GM19463 (cell line): ENCODE results near the gene SORBS1.

Experiments used
- ATAC-seq: cut with Tn5 transposase; IDR thresholded peaks from one replicate; pipeline ENCODE4 v1.9.1; 2021; ENCODE audit warnings: mild to moderate bottlenecking, moderate library complexity; ENCODE audit not compliant: unreplicated experiment

The SORBS1 gene

DNA sequence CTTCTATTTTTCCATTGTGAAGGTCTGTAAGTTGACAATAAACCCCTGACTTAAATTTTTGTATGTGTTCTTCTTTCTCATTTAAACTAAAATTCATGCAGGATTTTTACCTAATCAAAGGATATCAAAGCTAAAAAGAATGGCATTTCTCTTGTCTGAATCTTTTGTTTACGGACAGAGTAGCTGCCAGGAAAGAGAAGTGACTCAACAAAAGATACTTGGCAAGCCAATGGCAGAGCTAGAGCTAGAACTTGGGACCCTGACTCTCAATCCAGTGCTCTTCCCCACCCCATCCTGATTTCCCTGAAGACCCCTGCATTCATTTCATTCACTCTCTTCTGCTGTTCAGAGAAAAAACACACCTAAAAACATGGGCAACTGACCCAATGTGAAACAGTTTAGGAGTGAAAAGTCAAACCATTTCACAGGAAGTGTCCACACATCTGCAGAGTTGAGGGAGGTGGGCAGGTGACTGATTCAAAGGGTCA is 230.2 kb downstream of the SORBS1 start:
- no peak for ATAC-seq

DNA sequence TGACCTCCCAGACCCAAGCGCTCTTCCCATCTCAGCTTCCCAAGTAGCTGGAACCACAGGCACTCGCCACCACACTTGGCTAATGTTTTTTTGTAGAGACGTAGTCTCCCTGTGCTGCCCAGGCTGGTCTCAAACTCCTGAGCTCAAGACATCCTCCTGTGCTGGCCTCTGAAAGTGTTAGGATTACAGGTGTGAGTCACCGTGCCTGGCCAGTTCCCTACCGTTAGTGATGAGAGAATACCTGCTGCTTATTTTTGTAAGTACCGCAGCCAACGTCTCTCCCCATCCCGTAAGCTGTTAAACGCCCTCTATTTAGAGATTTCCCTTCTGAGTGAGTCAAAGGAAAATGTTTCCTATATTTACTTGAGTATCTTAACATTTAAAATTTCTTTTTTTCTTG is 231.9 kb downstream of the SORBS1 start:
- no peak for ATAC-seq

DNA sequence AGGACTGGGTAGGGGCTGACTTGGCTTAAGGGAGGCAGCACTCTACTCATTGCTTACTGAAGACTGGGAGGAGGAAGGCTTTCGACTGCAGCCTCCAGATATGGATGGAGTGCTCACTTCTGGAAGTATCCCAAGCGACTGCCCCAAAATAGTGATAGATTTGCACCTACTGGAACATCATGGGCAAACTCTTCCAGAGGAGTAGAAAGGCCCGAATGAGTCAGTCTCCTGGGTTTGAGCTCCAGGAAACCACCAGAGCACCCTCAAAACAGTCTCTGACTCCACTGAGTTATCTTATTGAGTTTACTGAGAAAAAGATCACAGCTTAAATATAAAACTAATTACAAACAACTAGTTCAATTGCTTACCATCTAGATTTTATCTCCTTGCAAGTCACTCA is 233.2 kb downstream of the SORBS1 start:
- ATAC-seq, result no peak

DNA sequence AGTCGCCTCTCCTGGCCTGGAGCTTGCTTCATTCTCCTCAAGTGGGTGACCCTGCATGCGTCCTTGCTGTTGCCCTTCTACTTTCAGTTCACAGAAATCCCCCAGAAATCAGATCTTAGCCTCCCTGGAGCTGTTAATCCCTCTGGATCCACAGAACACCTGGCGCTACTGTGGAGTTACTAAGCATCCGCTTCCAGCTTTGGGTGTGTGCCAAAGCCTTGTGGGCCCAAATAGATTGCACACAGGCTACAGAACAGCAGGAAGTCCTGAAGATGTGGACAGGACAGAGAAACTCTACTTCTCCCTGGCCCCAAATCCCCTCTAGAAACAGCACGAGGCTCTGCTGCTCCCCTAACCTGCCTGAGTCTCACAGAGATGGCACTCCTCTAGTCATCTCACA is 233.8 kb downstream of the SORBS1 start:
- ATAC-seq, result no peak

DNA sequence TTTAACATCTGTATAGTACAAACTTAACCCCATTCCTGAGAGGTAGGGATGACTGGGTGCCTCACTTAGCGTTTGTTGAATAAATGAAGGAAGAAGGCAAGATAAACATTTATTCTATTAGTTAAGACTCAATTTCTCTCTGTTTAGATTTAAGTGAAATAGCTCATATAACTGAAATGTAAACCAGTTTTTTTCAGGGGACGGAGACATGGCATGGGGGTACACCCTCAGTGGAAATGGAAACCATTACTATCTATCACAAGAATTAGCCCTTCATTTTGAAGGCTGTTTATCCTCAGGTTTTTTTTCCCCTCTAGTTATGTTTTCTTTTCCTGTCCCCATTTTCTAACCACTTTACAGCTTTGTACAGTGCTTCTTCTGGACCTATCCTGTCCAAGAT is 234.8 kb downstream of the SORBS1 start:
- ATAC-seq, result no peak

DNA sequence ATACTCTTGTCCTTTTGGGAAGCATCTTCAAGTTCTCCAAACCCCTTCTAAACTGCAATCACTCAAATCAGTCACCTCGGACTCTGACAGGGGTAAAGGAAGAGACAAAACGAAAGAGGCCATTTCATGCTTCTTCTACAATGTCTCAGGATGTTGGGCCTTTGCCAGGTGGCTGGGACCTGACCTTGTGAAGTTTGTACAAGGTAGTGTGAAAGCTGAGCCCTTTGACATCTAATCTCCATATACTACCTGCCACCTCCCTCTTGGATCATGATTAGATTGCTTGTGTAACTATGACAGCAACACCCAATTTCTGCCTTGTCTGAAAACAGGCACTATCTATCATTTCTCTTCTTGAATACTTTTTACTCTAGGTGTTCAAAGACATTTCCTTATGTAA is 235.3 kb downstream of the SORBS1 start:
- ATAC-seq, result no peak

DNA sequence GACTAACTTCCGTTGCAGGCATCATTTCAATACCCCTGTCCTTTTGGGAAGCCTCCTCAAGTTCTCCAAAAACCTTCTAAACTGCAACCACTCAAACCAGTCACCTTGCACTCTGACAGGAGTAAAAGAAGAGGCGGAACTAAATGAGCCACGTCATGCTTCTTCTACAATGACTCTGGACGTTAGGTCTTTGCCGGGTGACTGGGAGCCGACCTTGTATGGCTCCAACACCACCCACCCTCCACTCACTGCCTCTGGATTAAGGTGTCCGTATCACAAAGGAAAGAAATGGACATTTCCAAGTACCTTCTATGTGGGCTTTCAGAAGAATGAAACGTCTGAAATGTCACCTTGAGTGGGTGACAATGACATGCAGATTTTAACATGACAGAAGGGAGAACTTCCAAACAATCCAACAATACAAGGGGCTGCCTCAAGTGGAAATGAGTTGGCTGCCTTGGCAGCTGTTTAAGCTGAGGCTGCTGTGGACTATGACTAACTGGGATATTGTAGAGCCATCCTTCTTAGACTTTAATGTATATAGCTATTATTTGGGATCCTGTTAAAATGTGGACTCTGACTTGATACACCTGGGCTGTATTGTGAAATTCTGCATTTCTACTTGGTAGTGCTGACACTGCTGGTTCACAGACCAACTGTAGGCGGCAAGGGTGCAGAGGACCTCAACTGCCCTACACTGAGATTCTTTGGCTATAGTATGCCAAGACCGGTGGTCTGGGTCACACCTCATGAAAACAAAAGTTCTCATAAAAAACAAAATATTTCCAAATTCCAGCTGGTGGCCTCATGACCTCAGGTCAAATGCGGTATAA is 236.5 kb downstream of the SORBS1 start:
- no peak for ATAC-seq

DNA sequence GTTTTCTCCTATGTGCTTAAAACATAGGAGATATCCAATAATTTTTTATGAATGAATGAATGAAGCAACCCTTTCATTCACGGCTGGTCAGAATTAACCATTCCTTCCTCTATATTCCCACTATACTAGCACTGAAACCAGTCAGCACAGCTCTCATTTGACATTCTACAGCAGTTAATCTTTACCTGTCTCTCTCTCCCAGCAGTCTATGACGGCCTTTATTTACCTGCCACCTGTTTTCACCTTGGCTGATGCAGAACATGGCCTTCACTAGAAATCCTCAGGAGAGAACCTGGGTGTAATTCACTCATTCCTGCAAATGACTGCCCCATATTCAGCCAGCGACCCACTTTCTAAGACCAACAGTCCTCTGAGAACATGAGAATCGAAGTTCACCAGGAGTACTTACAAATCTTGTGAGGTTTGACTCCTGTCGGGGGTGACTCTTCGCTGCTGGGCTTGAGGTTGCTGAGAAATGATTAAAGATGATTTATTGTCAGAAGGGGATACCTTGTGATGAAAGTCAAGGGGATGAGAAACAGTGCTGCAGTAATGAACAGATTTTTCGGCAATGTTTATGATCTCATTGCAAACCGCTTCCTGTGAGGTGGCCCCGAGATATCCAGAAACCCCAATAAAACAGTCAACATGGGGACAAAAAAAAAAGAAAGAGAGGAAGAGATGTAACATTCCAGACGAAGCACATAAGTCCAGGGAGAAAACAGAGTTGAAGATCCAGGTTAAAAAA is 239.4 kb downstream of the SORBS1 start:
- ATAC-seq, result no peak

DNA sequence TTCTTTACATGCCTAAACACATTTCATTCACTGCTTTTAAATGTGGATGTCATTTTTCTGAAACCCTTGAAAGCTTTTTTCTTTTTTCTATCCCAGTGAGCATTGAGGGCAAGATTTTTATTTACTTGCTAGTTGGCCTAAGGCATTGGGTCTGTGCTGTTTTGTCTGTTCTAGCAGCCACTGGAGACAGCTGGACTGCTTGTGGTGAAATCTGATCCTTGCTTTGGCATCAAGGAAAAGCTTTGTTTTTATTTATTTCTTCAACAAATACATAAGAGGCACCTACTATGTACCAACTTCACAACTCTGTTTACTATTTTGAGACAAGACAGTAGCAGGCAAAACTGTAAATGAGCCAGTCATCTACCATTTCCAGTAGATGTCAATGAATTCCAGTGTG is 241.9 kb downstream of the SORBS1 start:
- no peak for ATAC-seq

DNA sequence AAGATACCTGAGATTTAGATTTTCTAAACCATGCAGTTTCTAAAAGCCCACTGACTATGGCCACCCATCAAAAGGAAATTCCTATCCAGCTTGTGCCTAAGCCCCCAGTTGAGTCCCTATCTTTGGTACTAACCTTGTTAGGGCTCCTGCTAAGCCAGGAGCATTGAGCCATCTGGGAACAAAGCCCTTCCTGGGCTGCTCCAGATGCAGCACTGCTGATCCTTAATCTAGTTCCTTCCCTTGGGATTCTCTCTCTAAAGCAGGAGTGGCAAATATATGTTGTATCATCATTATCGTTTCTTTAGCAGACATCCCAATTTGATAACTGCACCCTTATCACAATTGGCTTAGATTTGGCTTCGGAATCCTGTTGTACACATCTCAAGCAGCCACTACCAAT is 245.7 kb downstream of the SORBS1 start:
- ATAC-seq, result no peak

DNA sequence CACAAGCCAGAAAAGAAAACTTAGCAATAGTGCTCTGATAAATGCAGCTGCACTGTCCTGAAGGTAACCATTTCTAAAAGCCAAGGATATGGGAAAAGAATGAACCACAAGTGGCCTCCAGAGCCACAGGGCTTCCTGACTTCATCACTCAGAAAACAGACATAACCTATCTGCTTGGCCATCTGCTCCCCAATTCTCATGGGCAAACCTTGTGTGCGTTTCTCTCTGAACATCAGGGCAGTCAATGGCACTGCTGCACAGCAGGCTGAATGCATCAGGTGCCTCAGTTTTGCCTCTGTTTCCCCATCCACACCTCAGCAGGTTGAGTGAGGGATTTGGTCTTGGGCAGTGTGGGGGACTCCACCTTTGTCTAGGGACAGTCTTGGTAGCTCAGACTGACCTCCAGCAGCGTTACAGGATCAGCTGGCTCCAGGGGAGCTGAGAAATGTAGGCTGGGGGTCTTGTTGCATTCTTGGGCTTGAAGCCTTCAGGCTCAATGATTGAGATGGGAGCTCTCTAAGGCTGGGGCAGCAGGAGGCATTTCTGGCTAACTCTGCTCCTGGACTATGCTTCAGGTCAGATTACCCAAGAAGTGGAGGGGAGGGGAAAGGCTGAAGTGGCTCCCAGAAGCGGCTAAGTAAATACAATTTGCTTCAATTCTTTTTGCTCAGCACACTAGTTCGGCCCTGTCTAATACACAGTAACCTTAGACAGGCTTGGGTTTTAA is 246.8 kb downstream of the SORBS1 start:
- no peak for ATAC-seq

DNA sequence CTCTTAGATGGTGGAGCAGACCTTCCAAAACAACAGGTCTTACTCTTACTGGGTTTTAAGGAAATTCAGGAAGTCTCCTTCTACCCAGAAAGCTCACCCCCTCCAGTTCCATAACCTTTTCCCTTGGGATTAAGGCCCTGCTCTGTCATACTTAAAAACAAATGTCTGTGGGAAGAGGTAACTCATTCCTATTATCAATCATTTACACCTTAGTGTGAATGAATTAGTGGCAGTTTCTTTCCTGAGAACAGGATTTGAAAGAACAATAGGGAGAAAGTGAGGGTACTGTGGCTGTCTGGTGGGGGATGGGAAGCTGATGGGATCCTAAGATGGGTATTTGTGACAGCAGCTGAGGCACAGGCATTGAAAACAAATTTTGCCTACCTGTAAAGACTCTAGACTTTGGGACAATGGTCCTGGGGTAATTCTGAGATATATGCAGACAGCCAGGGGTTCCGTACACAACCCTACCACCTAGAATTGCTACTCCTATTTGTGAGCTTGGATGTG is 248.1 kb downstream of the SORBS1 start:
- ATAC-seq, result no peak

DNA sequence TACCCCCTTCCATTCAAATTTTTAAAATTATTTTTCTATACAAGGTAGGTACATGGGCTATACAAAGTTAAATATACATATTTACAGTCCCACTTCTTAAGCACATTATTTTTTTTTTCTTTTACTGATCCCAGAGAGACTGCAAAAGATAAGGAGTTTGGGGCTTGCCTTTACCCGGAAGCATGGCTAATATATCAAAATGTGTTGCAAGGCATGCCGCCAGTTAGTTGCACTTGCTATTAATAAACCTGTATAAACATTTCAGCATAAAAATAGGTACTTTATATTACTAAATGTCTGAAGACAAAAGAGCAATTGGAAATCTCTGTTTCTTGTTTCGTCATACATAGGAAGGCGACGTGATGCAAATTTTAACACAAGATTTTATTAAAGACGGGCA is 248.9 kb downstream of the SORBS1 start:
- ATAC-seq, result no peak

DNA sequence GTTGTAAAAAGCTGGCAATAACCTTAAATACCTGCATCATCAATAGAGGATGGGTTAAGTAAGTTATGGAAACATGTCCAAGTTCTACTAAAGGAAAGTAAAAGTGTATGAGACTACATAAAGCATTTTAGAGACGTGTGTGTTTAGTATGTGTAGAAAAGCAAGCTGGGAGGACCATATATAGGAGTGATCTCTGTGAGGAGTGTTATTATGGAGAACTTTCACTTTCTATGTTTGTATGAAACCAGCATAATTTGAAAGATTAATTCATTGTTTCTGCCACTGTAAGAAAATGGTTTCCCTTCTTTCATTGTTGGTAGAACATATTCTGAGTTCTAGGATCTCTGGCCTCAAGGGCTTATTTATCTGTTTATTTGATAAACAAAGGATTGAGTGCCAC is 251.2 kb downstream of the SORBS1 start:
- peak; percentile 39 for ATAC-seq

DNA sequence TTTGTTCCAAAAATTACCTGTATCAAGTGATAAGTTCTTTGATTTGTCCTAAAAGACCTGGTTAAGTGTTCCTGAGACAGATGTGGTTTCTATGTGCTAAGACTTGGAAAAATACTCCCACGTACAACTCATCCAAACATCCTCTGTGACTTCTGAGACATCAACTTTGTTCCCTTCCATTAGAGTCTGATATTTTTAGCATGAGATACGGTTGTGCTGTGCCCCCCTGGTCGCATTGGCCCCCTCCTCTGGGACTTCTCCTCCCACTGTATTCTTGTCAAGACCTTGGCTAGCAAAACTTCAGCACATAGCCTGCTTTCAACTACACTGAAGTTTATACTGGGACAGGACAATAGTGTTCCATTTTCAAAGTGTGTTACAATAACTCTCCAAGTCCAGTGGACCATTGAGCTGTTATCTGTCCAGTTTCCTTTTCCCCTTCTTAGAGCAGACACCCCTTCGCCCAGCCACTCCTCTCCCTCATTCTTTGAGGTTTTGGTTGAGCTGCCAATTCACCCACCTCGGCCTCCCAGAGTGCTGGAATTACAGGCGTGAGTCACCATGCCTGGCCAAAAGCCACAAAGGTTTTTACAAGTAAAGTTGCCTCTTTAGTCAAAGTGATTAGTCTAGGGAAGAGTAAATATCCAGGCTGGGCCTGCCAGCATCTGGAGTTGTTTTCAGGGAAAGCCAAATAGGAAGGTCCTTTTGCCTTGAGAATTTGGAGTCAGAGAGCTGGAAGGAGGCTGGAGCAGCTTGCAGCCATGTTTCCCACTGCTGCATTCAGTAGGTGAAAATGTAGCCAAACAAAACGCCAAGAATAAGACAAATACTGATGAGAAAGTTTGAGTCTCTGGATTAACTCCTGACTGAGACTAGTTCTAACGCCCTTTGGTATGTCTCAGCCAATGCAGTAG is 252.5 kb downstream of the SORBS1 start:
- peak; percentile 51 for ATAC-seq

DNA sequence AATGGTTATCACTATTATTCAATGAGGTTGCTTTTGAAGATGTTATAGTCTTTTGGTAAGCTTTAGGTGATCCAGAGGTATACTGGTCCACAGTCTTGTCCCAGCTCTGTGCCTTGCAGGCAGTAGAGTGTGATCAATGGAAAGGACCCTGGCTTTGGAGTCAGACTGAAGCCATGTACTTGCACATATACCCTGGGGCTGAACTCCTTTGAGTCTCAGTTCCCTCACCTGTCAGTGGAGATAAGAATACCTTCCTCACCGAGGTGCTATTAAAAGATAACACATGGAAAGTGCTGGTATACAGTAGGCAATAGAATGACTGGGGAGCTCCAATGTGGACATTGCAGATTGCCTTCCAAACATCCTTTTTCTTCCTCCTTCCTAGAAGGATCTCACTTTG is 254.3 kb downstream of the SORBS1 start:
- no peak for ATAC-seq

DNA sequence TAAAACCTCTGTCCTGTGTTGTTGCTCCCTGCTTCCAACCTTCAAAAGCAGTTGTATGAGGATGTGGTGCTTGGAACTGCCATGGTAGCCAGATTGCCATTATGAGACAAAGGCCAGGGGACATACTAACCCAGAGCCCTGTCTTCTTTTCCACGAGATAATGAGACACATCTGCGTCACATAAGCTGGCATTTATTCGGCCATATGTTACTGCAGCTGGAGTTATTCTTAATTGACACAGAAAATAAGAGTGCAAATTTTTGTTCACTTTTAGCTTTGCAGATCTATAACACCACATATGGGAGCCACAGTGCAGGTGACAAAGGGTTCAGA is 254.9 kb downstream of the SORBS1 start:
- ATAC-seq, result no peak

DNA sequence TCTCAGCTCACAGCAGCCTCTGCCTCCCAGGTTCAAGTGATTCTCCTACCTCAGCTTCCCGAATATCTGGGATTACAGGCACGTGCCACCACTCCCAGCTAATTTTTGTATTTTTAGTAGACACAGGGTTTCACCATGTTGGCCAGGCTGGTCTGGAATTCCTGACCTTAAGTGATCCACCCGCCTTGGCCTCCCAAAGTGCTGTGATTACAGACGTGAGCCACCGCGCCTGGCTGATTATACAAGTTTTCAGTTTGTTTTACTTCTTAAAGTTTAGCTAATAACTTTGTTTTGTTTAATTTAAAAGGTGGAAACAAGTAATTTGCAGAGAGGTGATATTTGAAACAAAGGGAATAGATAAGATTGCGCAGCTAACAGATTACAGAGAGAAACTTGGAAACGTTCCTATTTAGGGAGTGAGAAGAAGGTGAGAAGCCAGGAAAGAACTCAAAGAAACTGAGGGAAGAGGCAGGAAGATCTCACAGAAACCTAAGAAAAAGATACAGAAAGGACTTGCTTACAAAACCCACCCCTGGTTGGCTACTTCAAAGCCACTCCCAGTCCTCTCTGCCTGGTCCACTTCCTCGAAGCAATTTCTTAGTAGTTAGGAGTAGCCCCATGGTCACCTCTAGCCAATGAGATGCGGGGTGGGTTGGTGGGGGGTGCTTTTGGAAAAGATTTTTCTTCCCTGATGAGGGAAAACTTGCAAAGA is 255.4 kb downstream of the SORBS1 start:
- no peak for ATAC-seq

DNA sequence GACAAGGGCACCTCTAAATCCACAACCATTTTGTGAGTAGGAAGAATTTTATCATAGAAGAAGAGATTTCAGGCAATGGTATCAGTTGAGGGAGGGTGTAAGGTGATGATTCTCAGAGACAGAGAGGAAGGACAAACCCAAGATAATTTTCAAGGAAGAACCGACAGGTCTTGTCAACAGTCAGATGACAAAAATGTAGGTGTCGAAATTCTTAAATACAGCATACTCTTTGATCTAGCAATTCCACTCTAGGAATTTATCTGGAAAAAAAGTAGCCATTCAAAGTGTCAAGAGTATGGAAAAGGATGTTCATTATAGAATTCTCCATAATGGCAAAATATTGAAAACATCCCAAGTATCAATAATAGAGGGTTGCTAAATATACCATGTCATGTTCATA is 256.2 kb downstream of the SORBS1 start:
- ATAC-seq, result no peak

DNA sequence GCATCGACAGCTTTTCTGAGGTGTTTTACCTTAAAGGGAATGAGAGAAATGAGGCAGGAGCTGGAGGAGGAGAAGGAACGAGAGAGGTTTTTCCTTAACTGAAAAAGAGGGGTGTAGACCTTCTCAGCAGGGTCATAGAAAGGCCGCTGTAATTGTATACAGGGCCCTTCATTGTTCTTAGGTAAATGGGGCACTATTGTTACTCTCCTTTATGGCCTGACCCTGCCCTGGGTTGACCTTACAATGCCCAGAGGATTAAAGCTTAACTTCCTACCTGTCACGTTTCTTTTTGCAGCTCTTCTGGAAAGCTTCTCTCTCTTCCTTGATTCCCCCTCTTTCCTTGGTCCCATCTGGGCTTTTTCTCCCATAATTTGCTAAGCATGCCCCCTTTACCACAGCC is 256.7 kb downstream of the SORBS1 start:
- no peak for ATAC-seq
